Right ventricle myocardium inferior (tissue), 1 donor: ENCODE measurements around the gene SPI1. TPM values are rescaled to one million over a fixed set of nuclear protein-coding genes. Genes with fewer than 3 reads are reported as not detected.

Experiments
- ATAC-seq: fragments of 200-7000 bp; cut with Tn5 transposase; one replicate; pipeline ENCODE4 v1.9.1; 2020; ENCODE audit warnings: mild to moderate bottlenecking, moderate library complexity
- DNase-seq: peaks from one replicate; pipeline ENCODE4 v3.0.0; 2021; ENCODE audit errors: missing footprints
- intact Hi-C: fragments of 100-400 bp; cut with DNase I; formaldehyde crosslinking; loops from one replicate; pipeline ENCODE4 v1.11.0; 2022
- microRNA-seq: library from miRNA; unstranded; fragments of <30 nt; microRNA quantifications from one replicate; pipeline ENCODE4 v1.2.0, GENCODE V29; 2020
- total RNA-seq: library from RNA; stranded (reverse); fragmentation: NEBNext Ultra II Directional; extraction: Animal tissue kit (Norgen Biotek cat#: 25700); gene quantifications from one replicate; pipeline ENCODE4 v1.2.1, GENCODE V29; 2021
- donor health status: DM: no; HTN: yes; CAD: no; lungs with severe emphysema.

Gene SPI1
- total RNA-seq, 1 donor from 2014 or later = 14.6 TPM

- intact Hi-C loops = no loop called here
- DNase-seq (no peak), ATAC-seq (no peak)
Measured at GRCh38 chr11:47314992-47315391, 63.4 kb downstream of the SPI1 start.

- ATAC-seq = no peak
- intact Hi-C loops = loop anchor here (5.0 kb wide), 1 partner anchor 36 kb away; the partner anchor contains the start of gene MADD
- no peak for DNase-seq
Measured at GRCh38 chr11:47308050-47308823, 70.1 kb downstream of the SPI1 start.

- intact Hi-C loops = loop anchor here (5.0 kb wide), 1 partner anchor 34 kb away; the partner anchor contains the start of gene MADD
- no peak for DNase-seq
- no peak for ATAC-seq
Measured at GRCh38 chr11:47306484-47306844, 71.9 kb downstream of the SPI1 start.

GRCh38 chr11:47305734-47306483, 72.4 kb downstream of the SPI1 start:
- intact Hi-C loops = loop anchor here (5.0 kb wide), 1 partner anchor 34 kb away; the partner anchor contains the start of gene MADD
- no peak for DNase-seq
- ATAC-seq = peak; percentile 98

Small RNA genes within 50 kb of the gene (microRNA-seq; reads per million reads assigned to microRNA genes)
- gene MIR4487 = not detected

Other genes with a start within 250 kb of the SPI1 start
- 45.8 TPM for gene ARFGAP2, start 201.7 kb downstream of the SPI1 start, total RNA-seq
- gene PACSIN3, start 192.1 kb downstream of the SPI1 start, total RNA-seq = 177 TPM
- 10.3 TPM for gene DDB2, start 163.6 kb downstream of the SPI1 start, total RNA-seq
- 21.2 TPM for gene ACP2, start 129.7 kb downstream of the SPI1 start, total RNA-seq
- 22.3 TPM for gene NR1H3, start 120.6 kb downstream of the SPI1 start, total RNA-seq
- gene MADD, start 108.4 kb downstream of the SPI1 start, total RNA-seq = 40.2 TPM
- 2,397 TPM for gene MYBPC3, start 25.8 kb downstream of the SPI1 start, total RNA-seq
- gene SLC39A13, start 30.0 kb upstream of the SPI1 start, total RNA-seq = 35.0 TPM
- gene PSMC3, start 47.9 kb upstream of the SPI1 start, total RNA-seq = 160 TPM
- gene RAPSN, start 70.6 kb upstream of the SPI1 start, total RNA-seq = 7.0 TPM
- 96.2 TPM for gene CELF1, start 174.6 kb upstream of the SPI1 start, total RNA-seq
- 22.5 TPM for gene PTPMT1, start 187.1 kb upstream of the SPI1 start, total RNA-seq
- 13.1 TPM for gene KBTBD4, start 200.4 kb upstream of the SPI1 start, total RNA-seq
- 342 TPM for gene NDUFS3, start 200.5 kb upstream of the SPI1 start, total RNA-seq
- 0.22 TPM for gene FAM180B, start 208.1 kb upstream of the SPI1 start, total RNA-seq
- gene C1QTNF4, start 215.9 kb upstream of the SPI1 start, total RNA-seq = 0.24 TPM